Measurements from ENCODE around the gene KLHL29. TPM values are rescaled to one million over a fixed set of nuclear protein-coding genes. Genes with fewer than 3 reads are reported as not detected.

The KLHL29 gene
- total and polyA plus RNA-seq, 7 experiments from 2014 or later: 0.59 to 6.5 (median 5.6) TPM

DNA sequence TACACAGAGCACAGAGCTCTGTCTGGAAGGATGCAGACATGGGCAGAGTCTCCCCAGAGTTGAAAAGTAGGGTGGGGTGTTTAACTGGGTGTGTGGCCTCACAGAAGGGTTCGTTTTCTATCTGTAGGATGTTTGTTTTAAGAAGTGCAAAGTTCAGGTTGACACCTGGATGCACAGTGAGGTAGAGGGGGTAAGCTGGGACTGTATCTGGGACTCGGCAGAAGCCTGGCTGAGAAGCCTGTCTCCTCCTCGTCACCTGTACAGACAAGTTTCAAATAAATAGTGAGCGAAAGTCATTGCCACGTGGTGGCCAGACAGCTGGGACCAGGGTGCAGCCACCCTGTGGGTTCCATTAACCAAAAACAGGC is 145.9 kb downstream of the KLHL29 start:
- Mint-ChIP-seq H3K4me3 (peak overlapping the region in 7 of 10 donors; percentile 17 to 94 (median 38)), H3K36me3 (peaks cover 0 to 3% (median 0%) of the 10 kb centered on the region in 5 donors), H3K9me3 (no peaks in the 10 kb centered on the region), H3K27ac (peak overlapping the region in 7 of 9 donors; percentile 54 to 99 (median 97)), H3K27me3 (no peaks in the 10 kb centered on the region), H3K4me1 (peaks cover 44 to 62% (median 55%) of the 10 kb centered on the region in 7 donors)
- H3K4me1 ChIP-seq (ENCODE audit: control insufficient read depth in 2 of 2, insufficient read depth in 2 of 2, low read length in 2 of 2): peaks cover 13 to 40% of the 10 kb centered on the region in 2 donors
- no peaks in the 10 kb centered on the region for H3K27me3 ChIP-seq (ENCODE audit: control insufficient read depth in 2 of 2, insufficient read depth in 2 of 2, low read length in 2 of 2)
- DNase-seq (no peak), ATAC-seq (no peak)
- H3K9me3 ChIP-seq (ENCODE audit: control insufficient read depth in 2 of 3, low read length in 3 of 3): no peaks in the 10 kb centered on the region
- POLR2A ChIA-PET: interaction anchor here (2.1 kb wide), 1 partner anchor 144 kb away, joined by 6 read pairs; no protein-coding TSS in a partner anchor
- CTCF ChIA-PET: no interaction called here
- no peak overlapping the region for H3K4me3 ChIP-seq (ENCODE audit: low read length)
- no peak overlapping the region for H3K27ac ChIP-seq (ENCODE audit: low read depth, low read length)
- no peaks in the 10 kb centered on the region for H3K36me3 ChIP-seq (ENCODE audit: control insufficient read depth in 2 of 3, insufficient read depth in 3 of 3, low read length in 3 of 3)
- intact Hi-C loops (cut with micrococcal nuclease): loop anchor here (5.0 to 10.0 kb wide), 3 partner anchors 76 to 546 kb away; partner anchors contain the start of gene SF3B6 (in 1 of the 2)

DNA sequence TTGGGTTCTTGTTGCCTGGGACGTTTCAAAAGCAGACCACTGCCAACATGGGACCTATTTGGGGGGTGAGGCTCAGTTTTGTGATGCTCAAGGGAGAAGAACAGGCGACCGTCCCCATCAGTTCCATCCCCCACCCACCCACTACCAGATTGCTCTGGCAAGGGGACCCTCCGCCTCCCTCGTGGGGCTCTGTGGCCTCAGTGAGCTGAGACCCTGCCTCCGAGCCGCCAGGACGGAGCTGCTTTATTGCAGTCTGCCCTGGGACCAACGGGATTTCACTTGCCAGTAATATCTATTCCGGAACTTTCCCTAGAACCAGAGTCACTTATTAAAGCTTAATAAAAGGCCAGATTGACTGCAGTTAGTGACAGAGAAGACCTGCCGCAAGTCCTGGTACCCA is 146.3 kb downstream of the KLHL29 start:
- H3K27me3 ChIP-seq (ENCODE audit: control insufficient read depth in 2 of 2, insufficient read depth in 2 of 2, low read length in 2 of 2): no peaks in the 10 kb centered on the region
- H3K27me3 Mint-ChIP-seq: no peaks in the 10 kb centered on the region
- H3K4me3 ChIP-seq (ENCODE audit: low read length): no peak overlapping the region
- H3K4me1 Mint-ChIP-seq: peaks cover 40 to 60% (median 52%) of the 10 kb centered on the region in 7 donors
- H3K27ac Mint-ChIP-seq: peak overlapping the region in 8 of 9 donors; percentile 94 to 99 (median 98)
- no peaks in the 10 kb centered on the region for H3K9me3 ChIP-seq (ENCODE audit: control insufficient read depth in 2 of 3, low read length in 3 of 3)
- peak overlapping the region in 7 of 10 donors; percentile 34 to 97 (median 94) for H3K4me3 Mint-ChIP-seq
- ATAC-seq: no peak
- no peaks in the 10 kb centered on the region for H3K9me3 Mint-ChIP-seq
- peaks cover 13 to 36% of the 10 kb centered on the region in 2 donors for H3K4me1 ChIP-seq (ENCODE audit: control insufficient read depth in 2 of 2, insufficient read depth in 2 of 2, low read length in 2 of 2)
- DNase-seq: no peak
- H3K36me3 ChIP-seq (ENCODE audit: control insufficient read depth in 2 of 3, insufficient read depth in 3 of 3, low read length in 3 of 3): no peaks in the 10 kb centered on the region
- ChIA-PET CTCF (interaction anchor here (0.6 kb wide), 1 partner anchor 293 kb away, joined by 4 read pairs; no protein-coding TSS in a partner anchor), POLR2A (interaction anchor here (1.2 to 2.1 kb wide), 3 partner anchors 137 to 156 kb away, joined by 3 to 6 read pairs (median 5); no protein-coding TSS in a partner anchor)
- peak overlapping the region; percentile 66 for H3K27ac ChIP-seq (ENCODE audit: low read depth, low read length)
- H3K36me3 Mint-ChIP-seq: peaks cover 0 to 3% (median 0%) of the 10 kb centered on the region in 5 donors
- intact Hi-C loops (cut with micrococcal nuclease): loop anchor here (5.0 to 10.0 kb wide), 3 partner anchors 76 to 546 kb away; partner anchors contain the start of gene SF3B6 (in 1 of the 2)

DNA sequence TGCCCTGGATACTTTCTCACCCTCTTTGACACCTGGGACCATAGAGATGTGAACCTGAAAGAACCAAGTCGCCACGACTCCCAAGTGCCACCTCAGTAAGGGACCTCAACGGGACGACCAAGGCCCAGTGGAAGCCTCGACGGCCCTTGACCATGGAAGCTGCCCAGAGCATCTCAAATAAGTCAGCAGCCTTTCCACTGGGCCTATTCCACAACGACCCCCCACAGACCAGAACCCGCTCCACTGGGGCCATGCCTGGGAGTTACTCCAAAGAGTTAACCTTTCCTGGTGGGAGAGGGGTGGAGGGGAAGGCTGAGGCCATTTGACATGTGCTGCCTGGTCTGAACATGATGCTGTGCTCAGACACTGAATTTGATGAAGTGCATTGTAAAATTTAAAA is 146.9 kb downstream of the KLHL29 start:
- peaks cover 39 to 61% (median 52%) of the 10 kb centered on the region in 7 donors for H3K4me1 Mint-ChIP-seq
- POLR2A ChIA-PET: interaction anchor here (1.2 to 2.1 kb wide), 3 partner anchors 138 to 157 kb away, joined by 3 to 6 read pairs (median 5); no protein-coding TSS in a partner anchor

DNA sequence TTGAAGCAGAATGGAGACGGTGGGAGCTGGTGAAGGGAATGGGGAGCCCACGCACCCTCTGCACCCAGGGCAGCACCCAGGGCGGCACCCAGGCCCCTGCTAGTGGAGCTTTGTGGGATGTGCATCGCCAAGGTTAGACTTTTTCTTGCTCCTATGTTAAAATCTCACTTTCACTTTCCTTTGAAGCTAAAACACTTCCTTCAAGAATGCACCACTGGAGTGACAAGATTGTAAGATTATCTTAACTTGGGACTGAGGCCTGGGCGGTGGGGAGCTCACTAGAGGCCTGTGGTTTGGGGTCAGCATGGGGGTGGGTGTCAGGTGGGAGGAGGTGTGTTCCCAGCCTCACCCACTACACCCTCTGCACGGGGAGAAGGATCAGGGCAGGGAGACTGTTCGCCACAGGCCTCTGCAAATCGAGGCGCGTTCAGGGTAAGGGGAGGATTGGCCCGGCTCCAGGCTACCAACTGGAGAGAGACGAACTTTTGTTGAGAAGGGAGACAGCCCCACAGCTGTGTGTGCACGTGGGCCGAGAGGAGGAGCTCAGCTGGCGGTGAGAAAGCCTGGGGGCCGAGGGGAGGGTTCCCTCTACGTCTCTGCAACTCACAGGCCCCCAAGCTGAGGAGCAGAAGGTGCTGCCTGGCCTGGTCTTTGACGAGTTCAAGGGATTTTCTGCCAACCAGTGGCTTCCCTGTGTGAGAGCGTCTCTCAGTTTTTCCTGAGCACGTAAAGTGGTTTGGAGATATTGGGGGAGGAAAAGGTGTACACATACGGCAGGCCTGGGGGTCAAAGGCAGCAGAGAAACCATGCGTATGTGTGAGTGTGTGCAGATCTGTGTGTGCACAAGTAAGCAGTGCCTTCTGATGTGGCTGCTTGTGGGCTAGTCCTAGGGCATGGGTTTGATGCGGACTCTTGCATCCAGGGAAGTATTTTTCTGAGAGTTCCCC is 147.7 kb downstream of the KLHL29 start:
- DNase-seq (peak; percentile 30 to 71 (median 64)), ATAC-seq (peak; percentile 74)
- CTCF ChIA-PET: no interaction called here
- H3K27me3 ChIP-seq (ENCODE audit: control insufficient read depth in 2 of 2, insufficient read depth in 2 of 2, low read length in 2 of 2): no peaks in the 10 kb centered on the region
- peak overlapping the region; percentile 90 to 99 (median 95) for H3K4me3 Mint-ChIP-seq
- H3K27me3 Mint-ChIP-seq: no peaks in the 10 kb centered on the region
- no peaks in the 10 kb centered on the region for H3K36me3 ChIP-seq (ENCODE audit: control insufficient read depth in 2 of 3, insufficient read depth in 3 of 3, low read length in 3 of 3)
- peak overlapping the region; percentile 94 to 99 (median 98) for H3K27ac Mint-ChIP-seq
- H3K9me3 Mint-ChIP-seq: no peaks in the 10 kb centered on the region
- POLR2A ChIA-PET: interaction anchor here (0.6 to 2.1 kb wide), 8 partner anchors 13 to 157 kb away, joined by 3 to 6 read pairs (median 3); no protein-coding TSS in a partner anchor
- peaks cover 13 to 32% of the 10 kb centered on the region in 2 donors for H3K4me1 ChIP-seq (ENCODE audit: control insufficient read depth in 2 of 2, insufficient read depth in 2 of 2, low read length in 2 of 2)
- H3K36me3 Mint-ChIP-seq: peaks cover 0 to 8% (median 0%) of the 10 kb centered on the region in 5 donors
- H3K27ac ChIP-seq (ENCODE audit: low read depth, low read length): peak overlapping the region; percentile 66
- no peaks in the 10 kb centered on the region for H3K9me3 ChIP-seq (ENCODE audit: control insufficient read depth in 2 of 3, low read length in 3 of 3)
- H3K4me1 Mint-ChIP-seq: peaks cover 39 to 68% (median 59%) of the 10 kb centered on the region in 7 donors
- intact Hi-C loops (cut with micrococcal nuclease): loop anchor here (1.0 to 10.0 kb wide), 6 partner anchors 36 to 545 kb away; partner anchors contain the start of genes KLHL29 (in 1 of the 2) and SF3B6 (in 1 of the 2)
- H3K4me3 ChIP-seq (ENCODE audit: low read length): peak overlapping the region; percentile 72

More for the DNA sequence above, 146.9 kb downstream of the KLHL29 start:
- CTCF ChIA-PET: interaction anchor here (0.6 kb wide), 1 partner anchor 293 kb away, joined by 4 read pairs; no protein-coding TSS in a partner anchor
- H3K27ac Mint-ChIP-seq: peak overlapping the region; percentile 94 to 99 (median 98)
- H3K9me3 Mint-ChIP-seq: no peaks in the 10 kb centered on the region
- Histone ChIP-seq H3K27ac (ENCODE audit: low read depth, low read length) (peak overlapping the region; percentile 66), H3K36me3 (ENCODE audit: control insufficient read depth in 2 of 3, insufficient read depth in 3 of 3, low read length in 3 of 3) (no peaks in the 10 kb centered on the region), H3K4me3 (ENCODE audit: low read length) (peak overlapping the region; percentile 72), H3K9me3 (ENCODE audit: control insufficient read depth in 2 of 3, low read length in 3 of 3) (no peaks in the 10 kb centered on the region), H3K27me3 (ENCODE audit: control insufficient read depth in 2 of 2, insufficient read depth in 2 of 2, low read length in 2 of 2) (no peaks in the 10 kb centered on the region), H3K4me1 (ENCODE audit: control insufficient read depth in 2 of 2, insufficient read depth in 2 of 2, low read length in 2 of 2) (peaks cover 13 to 32% of the 10 kb centered on the region in 2 donors)
- peaks cover 0 to 3% (median 0%) of the 10 kb centered on the region in 5 donors for H3K36me3 Mint-ChIP-seq
- peak overlapping the region; percentile 90 to 99 (median 95) for H3K4me3 Mint-ChIP-seq
- DNase-seq (no peak), ATAC-seq (no peak)
- no peaks in the 10 kb centered on the region for H3K27me3 Mint-ChIP-seq
- intact Hi-C loops (cut with micrococcal nuclease): loop anchor here (1.0 to 10.0 kb wide), 6 partner anchors 35 to 545 kb away; partner anchors contain the start of genes KLHL29 (in 1 of the 2) and SF3B6 (in 1 of the 2)

DNA sequence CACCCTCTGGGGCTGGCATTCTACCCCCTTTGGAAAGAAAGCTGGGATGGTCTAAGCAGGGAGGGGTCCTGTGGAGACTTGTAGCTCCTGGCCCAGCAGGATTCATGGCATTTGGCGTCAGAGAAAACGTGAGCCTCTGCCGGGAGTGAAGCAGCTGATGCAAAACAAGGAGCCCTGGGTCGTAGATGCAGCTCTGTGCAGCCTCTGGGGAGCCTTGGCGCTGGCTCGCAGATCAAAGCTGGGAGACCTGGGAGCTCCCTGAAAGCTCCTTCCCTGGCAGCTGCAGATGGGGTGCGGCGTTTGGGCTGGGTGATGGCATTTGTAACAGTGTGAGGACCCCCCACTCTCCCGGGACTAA is 148.3 kb downstream of the KLHL29 start:
- no peak for ATAC-seq

DNA sequence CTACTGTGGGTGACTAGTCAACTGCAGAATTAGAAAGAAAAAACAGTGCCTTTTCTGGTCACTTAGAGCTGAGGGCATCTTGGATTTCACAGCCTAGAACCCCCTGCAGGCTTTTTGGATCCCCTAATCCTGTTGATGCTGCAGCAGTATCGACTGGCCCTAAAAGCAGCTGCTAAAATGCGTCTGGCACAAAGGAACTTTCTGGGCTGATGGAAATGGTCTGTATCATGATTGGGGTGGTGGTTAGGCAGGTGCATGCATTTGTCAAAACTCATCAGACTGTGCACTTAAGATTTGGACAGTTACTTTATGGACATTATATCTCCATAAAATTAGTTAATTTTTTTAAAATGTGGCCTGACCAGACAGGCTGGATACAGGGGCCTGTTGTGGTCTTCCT is 149.8 kb downstream of the KLHL29 start:
- no peak for ATAC-seq
- Histone ChIP-seq H3K9me3 (ENCODE audit: control insufficient read depth in 2 of 3, low read length in 3 of 3) (no peaks in the 10 kb centered on the region), H3K4me3 (ENCODE audit: low read length) (no peak overlapping the region), H3K36me3 (ENCODE audit: control insufficient read depth in 2 of 3, insufficient read depth in 3 of 3, low read length in 3 of 3) (no peaks in the 10 kb centered on the region), H3K27me3 (ENCODE audit: control insufficient read depth in 2 of 2, insufficient read depth in 2 of 2, low read length in 2 of 2) (no peaks in the 10 kb centered on the region), H3K27ac (ENCODE audit: low read depth, low read length) (no peak overlapping the region), H3K4me1 (ENCODE audit: control insufficient read depth in 2 of 2, insufficient read depth in 2 of 2, low read length in 2 of 2) (peaks cover 13 to 32% of the 10 kb centered on the region in 2 donors)
- Mint-ChIP-seq H3K4me1 (peaks cover 43 to 82% (median 68%) of the 10 kb centered on the region in 7 donors), H3K36me3 (peaks cover 0 to 11% (median 3%) of the 10 kb centered on the region in 5 donors), H3K27ac (peak overlapping the region in 7 of 9 donors; percentile 8 to 98 (median 84)), H3K27me3 (no peaks in the 10 kb centered on the region), H3K9me3 (no peaks in the 10 kb centered on the region), H3K4me3 (peak overlapping the region in 6 of 10 donors; percentile 39 to 99 (median 94))
- no peak for DNase-seq
- ChIA-PET POLR2A (no interaction called here), CTCF (interaction anchor here (0.6 kb wide), 1 partner anchor 34 kb away, joined by 3 read pairs; no protein-coding TSS in a partner anchor)
- intact Hi-C loops (cut with micrococcal nuclease): loop anchor here (5.0 to 10.0 kb wide), 3 partner anchors 80 to 543 kb away; partner anchors contain the start of gene SF3B6 (in 1 of the 2)

More for the DNA sequence above, 148.3 kb downstream of the KLHL29 start:
- Mint-ChIP-seq H3K27ac (peak overlapping the region; percentile 94 to 99 (median 98)), H3K36me3 (peaks cover 0 to 8% (median 0%) of the 10 kb centered on the region in 5 donors), H3K4me3 (peak overlapping the region; percentile 90 to 99 (median 95)), H3K9me3 (no peaks in the 10 kb centered on the region), H3K4me1 (peaks cover 42 to 72% (median 59%) of the 10 kb centered on the region in 7 donors), H3K27me3 (no peaks in the 10 kb centered on the region)
- DNase-seq: peak in 2 of 9 donors; percentile 5 to 7
- no peaks in the 10 kb centered on the region for H3K9me3 ChIP-seq (ENCODE audit: control insufficient read depth in 2 of 3, low read length in 3 of 3)
- no peaks in the 10 kb centered on the region for H3K27me3 ChIP-seq (ENCODE audit: control insufficient read depth in 2 of 2, insufficient read depth in 2 of 2, low read length in 2 of 2)
- peak overlapping the region; percentile 66 for H3K27ac ChIP-seq (ENCODE audit: low read depth, low read length)
- POLR2A ChIA-PET: interaction anchor here (0.6 to 2.1 kb wide), 7 partner anchors 12 to 158 kb away, joined by 3 to 6 read pairs (median 3); no protein-coding TSS in a partner anchor
- CTCF ChIA-PET: no interaction called here
- H3K4me3 ChIP-seq (ENCODE audit: low read length): peak overlapping the region; percentile 72
- H3K36me3 ChIP-seq (ENCODE audit: control insufficient read depth in 2 of 3, insufficient read depth in 3 of 3, low read length in 3 of 3): no peaks in the 10 kb centered on the region
- H3K4me1 ChIP-seq (ENCODE audit: control insufficient read depth in 2 of 2, insufficient read depth in 2 of 2, low read length in 2 of 2): peaks cover 13 to 32% of the 10 kb centered on the region in 2 donors
- intact Hi-C loops (cut with micrococcal nuclease): loop anchor here (2.0 to 10.0 kb wide), 4 partner anchors 37 to 544 kb away; partner anchors contain the start of gene SF3B6 (in 1 of the 2)

All from naive thymus-derived CD4-positive, alpha-beta T cell (primary cell).